T follicular helper cell (primary cell): ENCODE results near the gene HIVEP3.

Experiments
- DNase-seq: peaks from one replicate; pipeline ENCODE4 v3.0.0-alpha.2; 2020; ENCODE audit warnings: low read depth

HIVEP3 gene

DNA sequence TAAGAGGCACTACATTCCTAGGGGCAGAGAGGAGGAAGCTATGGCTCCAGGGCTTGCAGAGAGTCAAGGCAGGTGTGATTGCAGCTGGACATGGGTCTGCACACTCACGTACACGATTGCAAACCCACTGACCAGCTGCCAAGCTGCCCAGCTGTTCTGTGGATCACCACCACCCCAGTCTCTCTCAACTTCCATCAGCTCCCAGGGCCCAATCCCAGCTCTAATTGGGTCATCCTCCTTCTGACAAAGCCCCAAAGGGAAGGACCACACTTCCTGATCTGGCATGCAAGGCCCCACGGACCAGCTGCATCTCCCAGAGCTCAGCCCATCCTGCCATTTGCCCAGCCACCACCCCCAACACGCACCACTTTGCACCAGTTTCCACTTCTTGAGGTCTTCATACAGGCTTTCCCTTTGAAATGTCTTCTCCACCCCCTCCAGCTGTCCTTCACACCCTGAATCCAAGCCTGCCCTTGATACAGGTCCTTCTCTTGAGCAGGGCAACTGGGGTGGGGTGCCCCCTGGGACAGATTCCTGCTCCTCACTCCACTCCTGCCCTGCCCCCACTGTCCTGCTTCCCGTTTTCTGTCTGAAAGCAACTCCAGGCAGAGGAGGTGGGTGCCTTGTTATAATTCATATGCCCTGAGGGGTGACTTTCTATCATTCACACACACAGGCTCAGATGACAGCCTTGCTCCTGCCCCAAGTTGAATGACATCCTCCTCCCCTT lies 254.9 kb downstream of the HIVEP3 start:
- no peak for DNase-seq

DNA sequence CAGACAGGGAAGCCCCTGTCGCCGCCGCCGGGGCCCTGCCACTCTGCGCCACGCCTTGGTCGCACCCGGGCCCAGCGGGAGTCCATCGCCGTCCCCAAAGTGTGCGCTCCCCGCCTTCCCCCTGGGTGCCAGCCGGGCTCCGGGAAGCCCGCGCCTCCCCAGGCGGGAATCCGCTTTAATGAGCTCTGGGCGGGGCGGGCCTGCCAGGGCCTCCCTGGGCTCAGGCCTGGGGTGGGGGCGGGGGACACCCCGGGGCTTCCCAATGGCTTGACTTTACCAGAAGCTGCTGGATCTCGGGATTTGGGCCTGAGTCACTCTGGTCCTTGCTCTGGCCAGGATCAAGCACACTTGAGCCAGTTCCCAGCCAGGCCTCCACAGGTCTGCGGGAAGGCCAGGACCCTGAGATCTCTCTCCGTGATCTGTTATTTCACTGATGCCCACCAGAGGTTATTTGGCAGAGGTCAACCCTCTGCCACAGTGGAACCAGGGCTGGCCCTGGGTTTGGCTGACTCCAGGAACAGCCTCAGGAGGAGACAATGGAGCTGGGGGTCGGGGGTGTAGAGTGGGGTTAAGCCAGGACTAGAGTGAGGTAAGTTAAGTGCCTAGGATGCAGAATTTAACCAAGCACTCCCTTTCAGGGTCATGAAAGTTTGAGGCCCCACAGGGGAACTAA lies 255.8 kb downstream of the HIVEP3 start:
- DNase-seq = no peak

DNA sequence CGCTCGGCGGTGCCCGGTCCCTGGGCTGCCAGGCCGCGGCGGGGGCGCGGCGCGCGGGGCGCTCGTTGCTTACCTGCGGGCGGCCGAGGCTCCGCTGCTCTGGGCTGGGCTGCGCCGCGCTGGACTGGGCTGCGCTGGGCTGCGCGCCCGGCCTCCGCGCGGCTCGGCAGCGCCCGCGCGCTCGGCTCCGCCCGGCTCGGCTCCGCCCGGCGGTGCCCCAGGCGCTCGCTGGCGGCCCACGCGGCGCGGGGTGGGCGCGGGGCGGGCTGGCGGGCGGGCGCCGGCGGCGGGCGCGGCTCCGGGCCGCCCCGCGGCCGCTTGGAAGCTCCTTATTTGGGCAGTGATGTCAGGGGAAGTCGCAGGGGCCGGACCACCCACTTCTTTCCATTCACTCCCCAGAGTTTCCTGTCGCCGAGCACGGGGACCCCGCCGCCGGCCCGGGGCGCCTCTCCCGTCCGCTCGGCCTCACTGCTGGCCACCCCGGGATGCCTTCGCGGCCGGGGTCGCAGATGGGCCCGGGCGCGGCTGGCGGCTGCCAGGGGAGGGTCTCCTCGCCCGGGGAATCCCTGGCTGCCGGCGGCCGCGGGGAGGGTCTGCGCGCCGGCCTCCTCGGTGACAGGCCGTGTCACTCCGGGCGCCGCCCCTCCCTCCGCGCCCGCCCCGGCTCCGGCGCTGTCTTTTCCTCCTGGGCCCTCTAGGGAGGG lies 256.5 kb downstream of the HIVEP3 start:
- DNase-seq = peak; percentile 53

DNA sequence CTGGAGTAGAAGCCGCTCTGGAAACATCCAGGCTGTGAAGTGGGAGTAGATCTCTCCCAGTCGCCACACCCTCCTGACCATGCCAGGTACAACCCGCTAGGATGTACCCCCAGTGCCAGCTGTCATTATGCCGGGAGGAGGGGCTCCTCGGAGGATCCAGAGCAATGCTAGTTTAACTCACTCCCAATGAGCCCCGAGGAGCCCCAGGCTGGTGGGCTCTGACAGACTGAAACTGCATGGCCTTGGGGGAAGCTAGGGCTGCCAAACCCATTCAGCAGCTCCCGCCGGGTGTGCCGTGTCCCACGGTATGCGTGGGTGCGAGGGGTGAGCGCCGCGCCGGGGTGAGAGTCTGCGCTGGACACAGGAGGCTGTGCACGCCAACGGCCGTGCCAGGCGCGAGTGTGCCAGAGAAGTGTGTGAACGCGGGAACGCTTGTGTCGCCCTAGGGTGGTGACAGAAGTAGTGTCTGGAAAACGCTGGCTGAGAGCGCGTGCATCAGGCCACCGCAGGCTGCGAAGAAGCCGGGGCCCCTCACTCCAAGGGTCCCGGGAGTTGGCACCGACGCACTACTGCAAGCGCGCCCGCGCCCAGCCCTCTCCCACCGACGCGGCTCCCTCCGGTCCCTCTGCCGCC lies 257.2 kb downstream of the HIVEP3 start:
- no peak for DNase-seq

DNA sequence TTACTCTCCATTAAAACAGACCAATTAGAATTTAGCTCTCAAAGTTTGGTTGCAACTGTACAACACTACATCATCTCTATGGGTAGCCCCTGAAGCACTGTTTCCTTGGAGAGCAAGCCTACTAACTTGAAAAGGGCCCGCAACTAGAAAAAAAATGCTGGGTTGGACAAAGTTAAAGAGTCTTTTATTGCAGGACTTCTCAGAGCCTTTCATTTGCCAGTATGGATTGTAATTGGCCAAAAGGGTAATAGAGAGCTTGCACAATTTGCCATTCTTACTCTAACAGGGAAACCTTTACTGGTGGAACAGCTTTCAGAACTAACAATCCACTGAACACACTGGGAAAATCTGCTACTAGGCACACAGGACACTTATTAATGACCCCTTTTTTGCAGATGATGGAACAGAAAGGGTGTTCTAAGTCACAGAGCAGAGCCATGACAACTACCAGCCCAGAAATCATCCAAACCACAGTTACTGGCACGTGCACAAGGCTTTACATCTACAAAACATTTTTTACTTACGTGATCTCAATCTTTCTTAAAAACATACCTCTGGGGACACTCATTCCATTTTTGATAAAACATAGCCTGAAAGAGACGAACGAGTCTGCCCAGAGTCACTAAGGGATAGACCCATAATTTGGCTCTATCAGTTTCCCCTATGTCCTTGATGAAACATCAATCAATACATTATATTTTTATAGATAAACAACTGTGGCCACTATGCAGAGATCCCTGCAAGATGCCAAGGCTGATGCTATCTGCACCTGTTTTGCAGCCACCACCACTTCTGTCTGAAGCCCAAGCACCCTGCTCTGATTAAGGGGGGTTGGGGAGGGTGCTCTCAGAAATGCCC lies 257.9 kb downstream of the HIVEP3 start:
- no peak for DNase-seq

DNA sequence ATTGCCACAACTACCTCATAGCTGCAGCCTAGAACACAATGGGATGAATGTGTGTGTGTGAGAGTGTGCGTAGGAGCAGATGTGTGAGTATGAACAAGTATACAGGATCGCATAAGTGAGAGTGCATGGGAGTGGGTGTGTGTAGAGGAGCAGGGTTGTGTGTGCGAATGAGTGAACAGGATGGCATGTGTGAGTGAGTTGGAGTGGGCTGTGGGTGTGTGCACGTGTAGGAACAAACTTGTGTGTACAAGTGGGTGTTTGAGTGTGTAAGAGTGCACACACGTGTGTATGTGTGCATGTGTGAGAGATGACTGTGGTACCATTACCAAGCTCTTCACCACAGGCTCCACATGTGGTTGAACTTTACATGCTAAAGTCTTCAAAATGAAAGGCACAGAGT lies 258.8 kb downstream of the HIVEP3 start:
- DNase-seq = no peak

DNA sequence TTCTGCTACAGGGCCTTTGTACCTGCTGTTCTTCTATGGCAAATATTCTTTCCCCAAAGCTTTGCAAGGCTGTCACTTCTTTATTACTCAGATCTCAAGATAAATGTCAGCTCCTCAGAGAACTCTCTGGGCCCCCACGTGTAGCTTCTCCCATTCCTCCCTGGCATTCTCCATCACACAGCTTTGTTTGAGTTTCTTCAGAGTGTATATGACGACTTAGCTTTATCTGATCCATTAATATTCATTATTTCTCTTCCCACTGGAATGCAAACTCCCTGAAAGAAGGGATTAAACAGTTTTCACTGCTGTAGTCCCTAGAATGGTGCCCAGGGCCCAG lies 259.6 kb downstream of the HIVEP3 start:
- no peak for DNase-seq

DNA sequence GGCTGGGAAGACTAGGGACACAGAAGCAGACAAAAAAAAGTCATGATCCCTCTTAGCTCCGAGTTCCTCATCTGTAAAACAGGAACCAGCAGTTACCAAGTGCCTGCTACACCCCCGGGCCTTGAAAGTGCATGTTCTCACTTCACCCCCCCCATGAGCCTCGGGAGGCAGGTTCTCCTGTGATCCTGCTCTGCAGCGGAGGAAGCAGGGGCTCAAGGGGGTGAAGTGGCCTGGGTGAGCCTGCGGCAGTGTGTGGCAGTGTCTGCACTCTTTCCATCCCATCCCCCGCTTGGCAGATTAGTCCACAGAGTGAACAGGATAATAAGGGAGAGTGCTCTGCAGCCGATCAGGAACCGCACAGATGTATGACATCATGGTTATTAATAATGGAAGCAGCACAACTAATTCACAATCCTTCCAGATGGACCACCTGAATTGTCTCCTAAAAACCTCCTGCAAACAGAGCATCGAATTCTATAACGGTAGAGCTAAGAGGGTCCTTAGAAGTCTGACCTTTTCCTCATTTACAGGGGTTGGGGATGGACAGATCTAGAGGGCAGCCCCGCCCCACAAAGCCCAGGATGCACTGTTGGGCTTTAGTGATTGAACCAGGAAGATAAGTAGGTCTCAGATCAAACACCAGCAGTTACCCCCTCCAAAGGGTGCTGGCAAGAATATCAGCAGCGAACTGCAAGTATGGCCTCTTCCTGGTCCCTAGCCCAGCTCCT lies 260.1 kb downstream of the HIVEP3 start:
- no peak for DNase-seq

DNA sequence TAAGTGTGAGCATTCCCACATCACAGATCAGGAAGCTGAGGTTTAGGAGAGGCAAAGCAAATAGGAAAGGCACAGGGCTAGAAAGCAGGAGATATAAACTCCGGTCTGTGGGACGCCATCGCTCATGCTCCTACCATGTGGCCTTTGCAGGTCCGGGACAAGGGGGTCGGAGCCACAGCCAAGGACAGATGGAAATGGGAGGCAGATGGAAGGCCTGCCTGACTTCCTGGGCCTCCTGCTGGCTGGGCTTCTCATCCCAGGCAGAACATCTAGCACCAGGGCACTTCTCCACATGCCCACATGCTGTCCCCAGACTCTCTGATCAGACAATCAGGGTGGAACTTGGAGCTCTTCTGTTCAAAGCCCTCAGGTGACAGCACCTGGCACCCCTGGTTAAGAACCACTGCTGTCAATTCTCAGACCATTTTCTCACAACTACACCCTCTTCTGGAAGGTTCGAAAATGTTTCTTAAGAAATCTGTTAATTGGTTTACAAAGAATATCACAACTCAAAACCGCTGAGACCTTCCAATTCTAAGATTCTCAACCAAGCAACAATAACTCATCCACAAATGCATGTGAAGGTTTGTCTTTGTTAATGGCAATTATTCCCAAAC lies 260.9 kb downstream of the HIVEP3 start:
- DNase-seq = no peak

DNA sequence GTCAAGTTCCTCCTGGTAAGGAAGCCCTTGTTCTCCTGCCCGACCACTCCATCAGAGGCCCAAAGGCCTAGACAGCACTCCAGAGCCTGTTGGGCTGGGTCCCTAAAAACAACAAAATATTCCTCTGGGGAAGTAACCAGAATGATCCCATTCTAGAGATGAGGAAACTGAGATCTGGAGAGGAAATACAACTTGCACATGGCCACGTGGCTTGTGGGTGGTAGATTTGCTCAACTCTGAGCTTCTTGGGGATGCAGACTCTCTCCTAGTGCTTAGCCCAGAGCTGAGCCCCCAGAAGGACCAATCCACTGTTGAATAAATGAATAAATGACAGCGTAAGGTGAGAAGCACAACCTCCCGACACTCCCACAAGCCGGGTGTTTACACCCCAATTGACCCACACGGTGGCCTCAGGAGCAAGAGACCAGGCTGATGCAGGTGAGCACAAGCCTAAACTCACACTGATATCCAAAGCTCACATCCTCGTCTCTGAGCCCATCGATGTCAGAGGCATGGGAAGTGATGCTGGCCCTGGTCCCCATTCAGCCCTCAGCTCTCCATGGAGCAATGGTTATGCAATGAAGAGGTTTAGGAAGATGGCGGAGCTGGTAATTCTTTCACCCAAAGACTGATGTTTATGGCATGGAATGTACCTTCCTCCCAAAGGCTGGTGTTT lies 261.8 kb downstream of the HIVEP3 start:
- DNase-seq = no peak

DNA sequence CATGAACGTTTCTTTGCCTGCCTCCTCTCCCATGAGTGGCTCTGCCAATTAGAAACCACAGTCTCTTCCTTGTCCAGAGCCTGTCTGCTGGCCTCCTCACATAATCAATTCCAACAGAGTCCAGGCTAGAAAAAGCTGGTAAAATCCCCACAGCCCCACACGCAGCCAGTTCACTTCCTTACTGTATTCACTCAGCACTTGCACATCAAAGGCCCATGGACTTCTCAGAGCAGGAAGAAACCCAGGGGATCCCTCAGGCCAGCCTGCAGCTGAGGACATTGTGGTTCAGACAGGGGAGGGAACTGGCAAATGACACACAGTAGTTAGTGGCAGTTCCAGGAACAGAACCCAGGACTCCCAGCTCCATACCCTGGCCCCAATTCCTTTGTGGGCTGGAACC lies 262.7 kb downstream of the HIVEP3 start:
- no peak for DNase-seq

DNA sequence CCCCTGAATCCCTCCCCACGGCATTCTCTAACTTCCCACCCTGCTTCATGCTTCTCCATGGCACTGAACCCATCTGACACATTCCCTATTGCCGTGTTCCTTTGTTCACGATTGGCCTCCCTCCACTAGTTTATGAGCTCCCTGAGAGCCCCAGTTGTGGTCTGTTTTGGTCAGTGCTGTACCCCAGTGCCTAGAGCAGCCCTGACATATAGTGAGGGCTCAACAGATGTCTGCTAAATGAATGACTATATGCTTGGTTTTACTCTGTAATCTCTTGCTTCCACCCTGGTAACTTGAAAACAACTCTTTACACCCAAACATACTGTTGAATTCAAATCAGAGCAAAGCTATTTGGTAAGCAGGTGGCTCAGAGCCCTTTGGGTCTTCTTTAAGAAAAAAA lies 263.1 kb downstream of the HIVEP3 start:
- no peak for DNase-seq

DNA sequence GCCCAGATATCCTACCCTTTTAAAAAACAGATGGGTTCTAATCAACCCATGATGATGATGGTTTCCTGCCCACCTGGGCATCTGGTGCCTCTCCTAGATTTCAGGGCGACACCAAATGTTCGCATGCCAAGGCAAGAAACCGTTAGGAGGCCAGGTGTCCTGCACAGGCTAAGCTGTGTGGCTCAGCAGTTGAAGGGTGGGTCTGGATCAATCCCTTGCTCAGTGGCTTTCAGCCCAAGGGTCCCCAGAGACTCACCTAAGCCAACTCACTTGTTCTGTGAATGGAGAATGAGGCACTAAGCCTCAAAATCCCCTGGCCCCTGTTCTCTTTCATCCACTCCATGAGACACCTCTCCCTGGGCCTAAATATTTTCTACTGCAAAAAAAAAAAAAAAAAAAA lies 265.1 kb downstream of the HIVEP3 start:
- DNase-seq = no peak

DNA sequence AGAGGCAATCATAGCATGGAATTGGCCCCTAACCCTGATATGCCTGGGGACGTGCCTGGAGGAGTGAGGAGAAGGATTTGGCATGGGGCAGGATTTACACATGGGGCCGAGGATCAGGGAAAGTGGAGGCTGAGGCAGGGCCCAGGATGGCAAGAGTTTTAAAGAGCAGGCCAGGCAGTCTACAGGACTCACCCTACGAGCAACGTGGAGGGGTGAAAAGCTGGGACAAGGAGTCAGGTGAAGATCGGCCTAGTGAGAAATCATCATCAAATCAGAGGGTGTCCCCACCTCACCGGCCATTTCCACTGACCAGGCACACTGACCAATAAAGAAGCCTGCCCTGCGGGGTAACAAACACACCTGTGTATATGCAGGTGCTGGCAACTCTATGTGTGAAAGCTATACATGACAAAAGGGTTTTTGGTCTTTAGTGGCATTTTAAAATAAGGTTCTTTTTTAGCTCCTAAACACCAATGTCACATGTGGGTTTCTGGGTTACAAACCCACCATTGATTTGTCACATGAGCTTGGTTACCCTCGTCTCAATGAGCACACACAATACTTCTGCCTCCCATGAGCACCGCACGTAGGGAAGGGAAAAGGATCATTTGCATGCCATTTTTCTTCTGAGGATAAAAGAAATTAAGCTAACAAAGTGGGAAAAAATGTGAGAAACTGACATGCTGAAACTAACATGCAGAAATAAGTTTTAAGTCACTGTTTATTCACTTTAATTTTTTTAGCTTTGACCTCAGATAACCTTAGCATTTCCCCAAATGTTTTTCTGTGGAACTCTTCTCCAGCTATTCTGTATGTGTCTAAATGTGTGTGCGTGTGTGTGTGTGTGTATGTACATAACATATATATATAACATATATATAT lies 266.1 kb downstream of the HIVEP3 start:
- DNase-seq = no peak

DNA sequence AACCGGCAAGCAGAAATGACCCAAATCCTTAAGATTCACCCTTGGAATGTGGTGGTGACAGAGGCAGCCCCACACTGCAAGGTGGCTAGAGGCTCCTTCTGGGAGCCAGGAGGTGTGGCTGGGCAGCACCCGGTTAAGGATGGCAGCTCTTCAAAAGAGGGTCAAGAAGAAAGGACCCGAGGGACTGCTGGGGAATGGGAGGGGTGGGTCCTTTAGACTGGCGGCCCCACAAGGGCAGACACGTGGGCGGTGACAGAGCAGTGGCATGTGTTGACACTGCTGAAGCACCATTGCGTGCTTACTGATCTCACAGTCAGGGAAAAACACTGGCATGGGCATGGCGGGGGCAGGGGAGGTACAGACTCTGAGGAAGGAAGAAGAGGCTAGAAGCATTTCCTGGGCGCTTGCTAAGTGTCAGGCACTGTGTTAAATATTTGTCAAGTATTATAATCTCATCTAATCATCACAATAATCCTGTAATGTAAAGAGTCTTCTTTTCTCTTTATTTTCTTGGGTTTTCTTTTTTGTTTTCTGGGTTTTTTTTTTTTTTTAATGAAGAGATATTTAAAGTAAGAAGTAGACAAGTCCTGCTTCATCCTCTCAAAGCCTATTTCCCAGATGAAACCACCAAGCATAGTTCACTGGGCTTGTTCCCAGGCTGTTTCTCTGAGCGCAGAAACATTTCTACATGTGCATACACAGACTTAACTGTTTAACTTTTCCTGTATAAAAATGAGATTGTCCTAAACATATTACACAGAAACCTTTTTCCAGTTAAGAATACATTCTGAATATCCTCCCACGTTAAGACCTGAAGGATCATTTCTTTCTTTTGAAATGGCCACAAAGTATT lies 268.5 kb downstream of the HIVEP3 start:
- no peak for DNase-seq

DNA sequence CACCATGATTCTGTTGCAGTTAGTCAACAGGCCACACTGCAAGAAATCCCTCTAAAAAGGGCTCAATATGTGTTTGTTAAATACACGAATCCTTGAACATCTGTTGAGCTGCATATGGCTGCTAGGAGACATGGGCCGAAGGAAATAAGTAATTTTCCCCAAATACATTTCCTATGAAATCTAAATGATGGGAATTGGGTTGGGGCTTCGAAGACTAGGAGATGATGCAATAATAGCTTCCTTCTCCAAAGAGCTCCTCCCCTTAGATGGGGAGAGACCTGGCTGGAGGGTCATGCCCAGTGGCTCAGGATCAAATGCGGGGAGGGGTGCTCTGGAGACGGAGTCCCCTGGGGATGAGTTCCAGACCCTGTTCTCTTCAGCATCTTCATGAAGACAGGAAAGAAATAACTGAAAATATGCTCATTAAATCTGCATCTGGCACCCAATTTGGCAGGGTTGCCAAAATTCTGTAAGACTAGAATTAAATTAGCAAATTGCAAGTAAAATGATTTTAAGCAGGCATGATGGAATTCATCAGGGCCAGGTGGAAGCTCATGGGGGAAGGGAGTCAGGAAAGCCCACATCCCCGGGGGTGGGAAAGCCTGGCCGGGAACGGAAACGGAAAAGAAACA lies 269.2 kb downstream of the HIVEP3 start:
- DNase-seq = no peak

DNA sequence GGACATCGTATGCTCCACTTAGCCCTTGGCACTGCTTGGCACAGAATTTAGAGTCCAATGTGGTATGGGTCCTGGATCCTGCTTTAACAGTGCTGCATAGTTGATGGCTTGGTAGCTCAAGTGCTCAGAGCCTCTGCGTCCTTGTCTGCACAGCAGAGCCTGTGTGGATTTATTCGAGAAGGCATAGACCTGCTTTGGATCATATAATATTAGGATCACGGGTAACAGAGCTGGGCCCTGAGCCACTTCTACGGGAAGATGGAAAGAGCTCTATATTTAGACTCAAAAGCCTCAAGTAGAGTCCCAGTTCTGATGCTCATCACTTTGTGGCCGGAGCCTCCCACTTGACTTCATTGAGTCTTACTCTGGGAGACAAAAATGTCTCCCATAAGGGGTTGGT lies 269.9 kb downstream of the HIVEP3 start:
- DNase-seq = no peak

DNA sequence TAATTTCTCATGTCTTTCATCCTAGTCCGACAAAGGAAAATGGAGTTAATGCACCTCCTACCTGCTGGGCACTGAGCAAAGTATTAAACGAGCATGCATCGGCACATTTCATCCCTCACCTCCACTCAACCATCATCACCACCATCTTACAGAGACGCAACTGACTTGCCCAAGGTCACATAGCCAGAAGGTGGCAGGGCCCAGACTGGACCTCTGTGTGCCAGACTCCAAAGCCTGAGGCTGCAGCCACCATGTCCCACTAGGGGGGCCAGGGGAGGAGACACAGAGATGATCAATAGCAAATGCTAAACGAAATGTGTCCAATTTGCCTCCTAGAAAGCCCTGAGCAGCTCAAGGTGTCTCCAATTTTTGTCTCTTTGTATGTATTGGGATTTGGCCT lies 270.5 kb downstream of the HIVEP3 start:
- no peak for DNase-seq
